ENCODE data around the gene CCDC150.

DNA sequence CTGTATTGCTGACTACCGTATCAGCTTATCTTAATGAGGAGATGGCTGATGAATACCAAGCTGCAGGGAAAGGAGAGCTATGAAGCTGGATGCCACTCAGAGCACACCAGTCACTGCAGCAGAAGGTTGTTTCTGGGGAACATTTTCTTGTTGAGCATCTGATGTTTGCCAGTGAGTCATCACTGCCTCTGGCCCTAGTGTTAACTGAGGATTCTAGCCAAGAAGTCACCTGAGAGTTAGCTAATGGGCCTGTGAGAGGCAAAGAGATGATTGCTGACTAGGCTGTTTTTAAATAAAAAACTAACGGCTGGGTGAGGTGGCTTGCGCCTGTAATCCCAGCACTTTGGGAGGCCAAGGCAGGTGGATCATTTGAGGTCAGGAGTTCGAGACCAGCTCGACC, 37.9 kb downstream of the CCDC150 start:
- no peak for TF ChIP-seq CTCF (IDR thresholded peaks at IDR 0.05)
- TF ChIP-seq EZH2 (IDR thresholded peaks at IDR 0.05): no peak
- no peak for TF ChIP-seq EZH2phosphoT487 (IDR thresholded peaks at IDR 0.05)

Measured in neural progenitor cell (in vitro differentiated cells).